ENCODE data around the gene UBR3. TPM values are rescaled to one million over a fixed set of nuclear protein-coding genes. Genes with fewer than 3 reads are reported as not detected.

Gene UBR3
- total and polyA plus RNA-seq, 4 donors, result 9.5 to 137 (median 25.7) TPM

DNA sequence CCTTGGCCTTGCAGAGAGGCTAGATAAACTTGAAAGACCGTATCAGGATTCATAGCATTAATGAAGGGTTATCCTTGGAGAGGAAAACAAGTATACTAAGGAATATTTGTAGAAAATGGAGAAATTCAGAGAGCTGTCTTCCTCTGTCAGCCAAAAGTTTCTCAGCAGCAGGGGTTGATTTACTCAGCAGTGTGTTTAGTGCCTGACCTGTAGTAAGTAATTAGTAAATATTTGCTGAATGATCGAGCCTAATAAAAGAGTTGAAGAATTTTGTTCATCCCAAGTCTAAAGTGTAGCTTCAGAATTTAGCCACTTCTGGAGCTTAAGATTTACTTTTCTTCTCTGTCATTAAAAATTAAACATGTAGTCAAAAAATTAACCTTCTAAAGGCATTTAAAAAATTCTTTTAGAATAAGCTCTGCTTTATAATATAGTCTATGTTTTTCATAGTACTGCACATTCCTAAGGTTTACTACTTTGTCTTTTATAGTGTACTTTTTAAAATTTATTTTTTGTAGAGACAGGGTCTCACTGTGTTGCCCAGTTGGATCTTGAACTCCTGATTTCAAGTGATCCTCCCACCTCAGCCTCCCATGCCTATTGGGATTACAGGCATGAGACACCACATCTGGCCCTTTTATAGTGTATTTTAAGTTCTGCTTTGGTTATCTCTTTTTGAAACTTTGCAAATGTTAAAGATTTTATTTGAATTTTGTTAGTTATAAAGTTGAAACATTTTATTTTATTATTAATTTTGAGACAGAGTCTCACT is 212.3 kb downstream of the UBR3 start:
- Histone ChIP-seq H3K27me3 (ENCODE audit: control insufficient read depth in 3 of 3, insufficient read depth in 3 of 3, low read length in 2 of 3) (no peaks in the 10 kb centered on the region), H3K27ac (ENCODE audit: low read depth in 1 of 2, low read length in 1 of 2) (no peak overlapping the region), H3K9me3 (ENCODE audit: control insufficient read depth in 4 of 4, insufficient read depth in 3 of 4, low read length in 3 of 4) (no peaks in the 10 kb centered on the region), H3K4me3 (no peak overlapping the region), H3K36me3 (ENCODE audit: control insufficient read depth in 4 of 4, insufficient read depth in 4 of 4, low read length in 4 of 4) (no peaks in the 10 kb centered on the region), H3K4me1 (ENCODE audit: control insufficient read depth in 5 of 5, insufficient read depth in 5 of 5, low read length in 5 of 5) (no peaks in the 10 kb centered on the region), H3K9ac (ENCODE audit: insufficient read depth in 1 of 2, low read length in 2 of 2) (no peak overlapping the region)
- DNase-seq (no peak), ATAC-seq (ENCODE audit: insufficient read depth, low FRiP score) (no peak)
- WGBS, 2 donors, result 72 to 90% methylated on average over 2 of the region's 2 CpGs
- TF ChIP-seq CTCF (IDR thresholded peaks at IDR 0.05; ENCODE audit: control extremely low read depth, extremely low read depth), result no peak

- no peak overlapping the region for H3K9ac ChIP-seq (ENCODE audit: insufficient read depth in 1 of 2, low read length in 2 of 2)
- no peak for TF ChIP-seq CTCF (IDR thresholded peaks at IDR 0.05; ENCODE audit: control extremely low read depth, extremely low read depth)
- no peak overlapping the region for H3K27ac ChIP-seq (ENCODE audit: low read depth in 1 of 2, low read length in 1 of 2)
- no peak for ATAC-seq (ENCODE audit: insufficient read depth, low FRiP score)
- no peak for DNase-seq
- H3K4me1 ChIP-seq (ENCODE audit: control insufficient read depth in 5 of 5, insufficient read depth in 5 of 5, low read length in 5 of 5), result no peaks in the 10 kb centered on the region
- H3K27me3 ChIP-seq (ENCODE audit: control insufficient read depth in 3 of 3, insufficient read depth in 3 of 3, low read length in 2 of 3), result no peaks in the 10 kb centered on the region
- 89 to 96% methylated on average over 3 of the region's 3 CpGs for WGBS, 2 donors
- H3K9me3 ChIP-seq (ENCODE audit: control insufficient read depth in 4 of 4, insufficient read depth in 3 of 4, low read length in 3 of 4), result no peaks in the 10 kb centered on the region
- peaks cover 0 to 5% (median 2%) of the 10 kb centered on the region in 4 donors for H3K36me3 ChIP-seq (ENCODE audit: control insufficient read depth in 4 of 4, insufficient read depth in 4 of 4, low read length in 4 of 4)
- H3K4me3 ChIP-seq, result no peak overlapping the region
Measured at GRCh38 chr2:170044751-170045478, 217.7 kb downstream of the UBR3 start.

DNA sequence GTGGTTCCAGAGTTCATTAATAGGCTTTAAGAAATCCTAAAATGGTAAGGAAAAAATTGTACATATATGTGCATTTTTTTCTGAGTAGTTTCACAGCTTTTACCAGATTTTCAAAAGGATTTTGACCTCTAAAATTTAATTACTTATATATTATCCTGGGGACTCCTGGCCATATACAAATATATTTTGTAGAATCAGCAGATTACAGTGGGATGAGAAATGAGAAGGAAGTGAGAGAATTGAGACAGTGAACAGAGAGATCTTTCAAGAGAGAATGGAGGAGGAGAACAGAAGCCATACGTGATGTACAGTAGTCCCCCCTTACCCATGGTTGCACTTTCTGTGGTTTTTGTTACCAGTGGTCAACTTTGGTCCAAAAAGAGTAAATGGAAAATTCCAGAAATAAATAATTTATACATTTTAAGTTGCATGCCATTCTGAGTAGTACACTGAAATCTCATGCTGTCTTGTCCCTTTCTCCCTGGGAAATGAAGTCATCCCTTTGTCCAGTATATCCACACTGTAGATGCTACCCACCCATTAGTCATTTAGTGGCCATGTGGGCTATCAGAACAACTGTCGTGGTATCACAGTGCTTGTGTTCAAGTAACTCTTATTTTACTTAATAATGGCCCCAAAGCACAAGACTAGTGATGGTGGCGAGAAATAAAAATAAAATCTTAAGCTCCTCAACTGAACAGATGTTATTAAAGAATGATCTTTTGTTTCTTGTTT is 220.2 kb downstream of the UBR3 start:
- 91 to 96% methylated on average over 3 of the region's 3 CpGs for WGBS, 2 donors
- no peak for TF ChIP-seq CTCF (IDR thresholded peaks at IDR 0.05; ENCODE audit: control extremely low read depth, extremely low read depth)

More for the DNA sequence above, 220.2 kb downstream of the UBR3 start:
- Histone ChIP-seq H3K4me3 (no peak overlapping the region), H3K9me3 (ENCODE audit: control insufficient read depth in 4 of 4, insufficient read depth in 3 of 4, low read length in 3 of 4) (no peaks in the 10 kb centered on the region), H3K27ac (ENCODE audit: low read depth in 1 of 2, low read length in 1 of 2) (no peak overlapping the region), H3K9ac (ENCODE audit: insufficient read depth in 1 of 2, low read length in 2 of 2) (no peak overlapping the region), H3K27me3 (ENCODE audit: control insufficient read depth in 3 of 3, insufficient read depth in 3 of 3, low read length in 2 of 3) (no peaks in the 10 kb centered on the region), H3K4me1 (ENCODE audit: control insufficient read depth in 5 of 5, insufficient read depth in 5 of 5, low read length in 5 of 5) (no peaks in the 10 kb centered on the region), H3K36me3 (ENCODE audit: control insufficient read depth in 4 of 4, insufficient read depth in 4 of 4, low read length in 4 of 4) (peaks cover 0 to 5% (median 2%) of the 10 kb centered on the region in 4 donors)
- ATAC-seq (ENCODE audit: insufficient read depth, low FRiP score) (no peak), DNase-seq (no peak)

Measured in lung (tissue), 12 donors.